ENCODE data around the gene ARL6IP4. TPM values are rescaled to one million over a fixed set of nuclear protein-coding genes. Genes with fewer than 3 reads are reported as not detected.

The ARL6IP4 gene
- total and polyA plus RNA-seq, 10 of the 15 experiments (the other 5 are each of a cell fraction or from before 2014, with no cell fraction given) = 2.5 to 320 (median 188) TPM

- no peak for TF ChIP-seq CUX1 (IDR thresholded peaks at IDR 0.05; ENCODE audit: insufficient replicate concordance, low read depth, low read length)
Measured at GRCh38 chr12:123011701-123012100, 31.2 kb downstream of the ARL6IP4 start (continued).

- Histone ChIP-seq H3K27me3 (replicated peaks in 1 of 2; ENCODE audit: control insufficient read depth in 2 of 2, insufficient read depth in 2 of 2, low read length in 1 of 2) (peaks cover 0 to 3% of the 10 kb centered on the region in 2 experiments; a peak in 3 of 4 replicates), H4K20me1 (ENCODE audit: control insufficient read depth, insufficient read depth) (no peaks in the 10 kb centered on the region), H3K27ac (ENCODE audit: control insufficient read depth, insufficient read depth) (no peak overlapping the region), H3K9me3 (replicated peaks; ENCODE audit: control insufficient read depth, insufficient read depth, low read length) (no peaks in the 10 kb centered on the region), H3K9ac (ENCODE audit: control insufficient read depth, insufficient read depth, low read length) (no peak overlapping the region), H3K79me2 (ENCODE audit: control insufficient read depth, insufficient read depth, low read length) (no peaks in the 10 kb centered on the region), H3K4me1 (ENCODE audit: control insufficient read depth, insufficient read depth, low read length) (no peaks in the 10 kb centered on the region), H3K4me3 (no peak overlapping the region), H2AFZ (ENCODE audit: control insufficient read depth, low read depth, low read length) (no peak overlapping the region), H3K36me3 (ENCODE audit: control insufficient read depth in 2 of 2, insufficient read depth in 2 of 2, low read length in 1 of 2) (no peaks in the 10 kb centered on the region), H3K4me2 (ENCODE audit: control insufficient read depth, insufficient read depth) (no peak overlapping the region)
- in situ Hi-C loops (cut with MboI) = no loop called here
- SMC1A ChIA-PET (ENCODE audit: uncharacterized antibody, unreplicated experiment) = no interaction called here
- RAD21 ChIA-PET (ENCODE audit: unreplicated experiment) = no interaction called here
- ATAC-seq (no peak), DNase-seq (ENCODE audit: low read depth, low spot score) (no peak), FAIRE-seq (no peak)
- intact Hi-C loops (cut with micrococcal nuclease; ENCODE audit: unreplicated experiment) = no loop called here
- CTCF ChIA-PET = no interaction called here
- BruUV-seq (replicated peaks) = no TSS peak
- POLR2A ChIA-PET = no interaction called here
- WGBS (ENCODE audit: insufficient coverage, insufficient replicate concordance, low lambda C conversion rate, missing lambda C conversion rate) = 56% methylated on average over 19 of the region's 19 CpGs
- TF ChIP-seq NR2F1 (conservative IDR thresholded peaks at IDR 0.05) (no peak), PML (IDR thresholded peaks at IDR 0.05; ENCODE audit: low read length) (no peak), CUX1 (IDR thresholded peaks at IDR 0.05; ENCODE audit: insufficient replicate concordance, low read depth, low read length) (no peak), IKZF1 (conservative IDR thresholded peaks at IDR 0.05) (no peak), STAT1 (conservative IDR thresholded peaks at IDR 0.05) (no peak), RBBP5 (conservative IDR thresholded peaks at IDR 0.05) (no peak), STAT3 (IDR thresholded peaks at IDR 0.05; ENCODE audit: low read depth, low read length) (no peak), ZNF217 (IDR thresholded peaks at IDR 0.05) (no peak), ZZZ3 (IDR thresholded peaks at IDR 0.05; ENCODE audit: control insufficient read depth, insufficient read length, low read depth) (no peak)
Measured at GRCh38 chr12:123013185-123014095, 33.0 kb downstream of the ARL6IP4 start.

All from GM12878 (cell line).